Activated CD8-positive, alpha-beta memory T cell treated with anti-CD3 and anti-CD28 coated beads, Interleukin-2, amount 50 U/mL, for 24 hours (primary cell): ENCODE results near the gene SPACA4.
"Not testable (repeated sequence)": the region's sequence is repeated elsewhere in the genome, so short reads cannot be mapped to it uniquely, and the experiment has no call there.

Experiments used
- DNase-seq: peaks from one replicate; pipeline ENCODE4 v3.0.0-alpha.2; 2020; ENCODE audit errors: extremely low read depth

SPACA4 gene

GRCh38 chr19:48618278-48618915 is 11.9 kb downstream of the SPACA4 start:
- no peak for DNase-seq

- DNase-seq: peak; percentile 87
Measured at GRCh38 chr19:48618916-48619691, 12.6 kb downstream of the SPACA4 start, which contains the start of the genes RPL18 and SPHK2. TSS of gene RPL18 (minus strand) at chr19:48619178. CDS start at chr19:48619143, 35 bp downstream. TSS of gene SPHK2 (plus strand) at chr19:48619506. CDS start at chr19:48620515, 1,009 bp downstream.

- DNase-seq: no peak
Measured at GRCh38 chr19:48619692-48620585, 13.4 kb downstream of the SPACA4 start.

- no peak for DNase-seq
Measured at GRCh38 chr19:48623556-48624066, 17.1 kb downstream of the SPACA4 start.

DNA sequence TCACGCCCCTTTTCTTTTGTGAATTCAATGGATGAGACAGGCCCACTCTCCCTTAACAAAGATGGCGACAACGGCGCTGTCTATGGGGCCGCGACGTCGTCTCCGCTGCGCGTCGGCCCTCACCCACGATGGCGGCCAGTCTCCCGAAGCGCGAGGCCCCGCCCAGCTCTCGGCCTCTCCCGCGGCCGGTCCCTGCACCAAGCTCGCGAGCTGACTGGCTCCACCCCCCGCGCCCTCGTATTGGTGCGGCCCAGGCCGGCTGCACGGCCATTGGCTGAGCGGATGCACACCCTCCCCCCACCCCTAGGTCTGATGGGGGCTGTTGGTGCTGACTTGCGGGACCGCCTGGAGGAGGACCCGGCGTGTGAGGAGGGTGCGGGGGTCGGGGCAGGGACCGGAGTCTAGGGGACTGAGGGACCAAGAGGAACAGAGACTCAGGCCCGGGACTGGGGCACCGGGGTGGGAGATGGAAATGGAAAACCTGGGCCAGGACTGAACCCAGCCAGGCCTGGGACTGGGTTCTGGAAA is 17.6 kb downstream of the SPACA4 start:
- peak; percentile 89 for DNase-seq

DNA sequence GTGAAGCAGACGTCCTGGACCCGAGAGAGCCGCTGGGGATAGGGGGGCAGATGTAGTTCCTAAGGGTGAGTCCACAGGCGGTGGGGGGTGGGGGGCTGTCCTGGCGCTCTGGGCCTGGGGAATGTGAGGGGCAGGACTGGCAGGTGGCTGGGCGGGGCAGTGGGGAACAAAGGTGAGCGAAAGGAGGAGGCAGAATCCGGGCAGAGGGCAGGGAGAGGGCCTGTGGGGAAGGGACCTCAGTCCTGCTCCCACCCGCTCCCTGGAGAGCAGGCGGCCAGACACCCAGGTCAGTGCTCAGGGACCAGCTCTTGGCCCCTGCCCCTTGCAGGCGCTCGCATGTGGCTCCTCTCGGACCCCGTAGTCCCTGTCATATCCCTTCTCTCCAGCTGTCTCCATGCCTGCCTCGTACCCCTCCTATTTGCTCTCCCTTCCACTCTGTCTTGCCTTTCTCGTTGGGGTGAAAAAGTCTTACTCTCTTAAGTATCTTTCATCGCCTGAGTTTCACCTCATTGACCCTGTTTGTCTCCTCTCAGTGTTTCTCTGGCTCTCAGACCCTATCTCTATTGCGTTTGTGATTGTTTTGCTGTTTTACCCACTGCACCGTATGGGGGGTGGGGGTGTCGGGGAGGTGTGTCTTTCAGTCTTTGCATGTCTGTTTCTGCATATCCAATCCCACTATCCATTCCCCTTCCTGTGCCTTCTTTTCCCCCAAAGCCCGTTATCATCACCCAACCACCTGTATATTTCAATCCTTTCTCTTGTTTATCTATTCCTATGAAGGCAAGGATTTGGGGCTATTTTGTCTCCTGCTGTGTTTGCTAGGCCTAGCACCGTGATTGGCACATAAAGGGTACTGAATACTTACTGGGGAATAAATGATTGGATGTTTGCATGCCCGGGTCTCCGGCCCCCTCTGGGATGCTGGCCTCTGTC is 18.5 kb downstream of the SPACA4 start:
- DNase-seq: no peak

DNA sequence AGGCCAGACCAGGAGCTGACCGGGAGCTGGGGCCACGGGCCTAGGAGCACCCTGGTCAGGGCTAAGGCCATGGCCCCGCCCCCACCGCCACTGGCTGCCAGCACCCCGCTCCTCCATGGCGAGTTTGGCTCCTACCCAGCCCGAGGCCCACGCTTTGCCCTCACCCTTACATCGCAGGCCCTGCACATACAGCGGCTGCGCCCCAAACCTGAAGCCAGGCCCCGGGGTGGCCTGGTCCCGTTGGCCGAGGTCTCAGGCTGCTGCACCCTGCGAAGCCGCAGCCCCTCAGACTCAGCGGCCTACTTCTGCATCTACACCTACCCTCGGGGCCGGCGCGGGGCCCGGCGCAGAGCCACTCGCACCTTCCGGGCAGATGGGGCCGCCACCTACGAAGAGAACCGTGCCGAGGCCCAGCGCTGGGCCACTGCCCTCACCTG is 19.4 kb downstream of the SPACA4 start:
- DNase-seq: no peak

- no peak for DNase-seq
Measured at GRCh38 chr19:48627201-48627864, 20.8 kb downstream of the SPACA4 start.

- DNase-seq: no peak
Measured at GRCh38 chr19:48627865-48628314, 21.3 kb downstream of the SPACA4 start.

DNA sequence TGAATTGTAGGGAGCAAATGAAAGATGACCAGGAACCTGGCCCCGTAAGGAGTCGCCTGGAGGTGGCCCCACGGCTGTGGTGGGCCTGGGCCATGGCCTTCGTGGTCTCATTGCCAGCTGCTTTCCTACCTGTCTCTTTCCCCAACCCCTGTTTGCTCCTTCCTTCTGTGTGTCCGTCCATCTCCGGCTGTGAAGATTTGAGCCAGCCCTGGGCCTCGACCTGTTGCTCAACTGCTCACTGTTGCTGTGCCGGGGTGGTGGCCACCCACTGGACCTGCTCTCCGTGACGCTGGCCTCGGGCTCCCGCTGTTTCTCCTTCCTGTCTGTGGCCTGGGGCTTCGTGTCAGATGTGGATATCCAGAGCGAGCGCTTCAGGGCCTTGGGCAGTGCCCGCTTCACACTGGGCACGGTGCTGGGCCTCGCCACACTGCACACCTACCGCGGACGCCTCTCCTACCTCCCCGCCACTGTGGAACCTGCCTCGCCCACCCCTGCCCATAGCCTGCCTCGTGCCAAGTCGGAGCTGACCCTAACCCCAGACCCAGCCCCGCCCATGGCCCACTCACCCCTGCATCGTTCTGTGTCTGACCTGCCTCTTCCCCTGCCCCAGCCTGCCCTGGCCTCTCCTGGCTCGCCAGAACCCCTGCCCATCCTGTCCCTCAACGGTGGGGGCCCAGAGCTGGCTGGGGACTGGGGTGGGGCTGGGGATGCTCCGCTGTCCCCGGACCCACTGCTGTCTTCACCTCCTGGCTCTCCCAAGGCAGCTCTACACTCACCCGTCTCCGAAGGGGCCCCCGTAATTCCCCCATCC is 22.1 kb downstream of the SPACA4 start:
- no peak for DNase-seq

DNA sequence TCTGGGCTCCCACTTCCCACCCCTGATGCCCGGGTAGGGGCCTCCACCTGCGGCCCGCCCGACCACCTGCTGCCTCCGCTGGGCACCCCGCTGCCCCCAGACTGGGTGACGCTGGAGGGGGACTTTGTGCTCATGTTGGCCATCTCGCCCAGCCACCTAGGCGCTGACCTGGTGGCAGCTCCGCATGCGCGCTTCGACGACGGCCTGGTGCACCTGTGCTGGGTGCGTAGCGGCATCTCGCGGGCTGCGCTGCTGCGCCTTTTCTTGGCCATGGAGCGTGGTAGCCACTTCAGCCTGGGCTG is 22.7 kb downstream of the SPACA4 start:
- no peak for DNase-seq

DNA sequence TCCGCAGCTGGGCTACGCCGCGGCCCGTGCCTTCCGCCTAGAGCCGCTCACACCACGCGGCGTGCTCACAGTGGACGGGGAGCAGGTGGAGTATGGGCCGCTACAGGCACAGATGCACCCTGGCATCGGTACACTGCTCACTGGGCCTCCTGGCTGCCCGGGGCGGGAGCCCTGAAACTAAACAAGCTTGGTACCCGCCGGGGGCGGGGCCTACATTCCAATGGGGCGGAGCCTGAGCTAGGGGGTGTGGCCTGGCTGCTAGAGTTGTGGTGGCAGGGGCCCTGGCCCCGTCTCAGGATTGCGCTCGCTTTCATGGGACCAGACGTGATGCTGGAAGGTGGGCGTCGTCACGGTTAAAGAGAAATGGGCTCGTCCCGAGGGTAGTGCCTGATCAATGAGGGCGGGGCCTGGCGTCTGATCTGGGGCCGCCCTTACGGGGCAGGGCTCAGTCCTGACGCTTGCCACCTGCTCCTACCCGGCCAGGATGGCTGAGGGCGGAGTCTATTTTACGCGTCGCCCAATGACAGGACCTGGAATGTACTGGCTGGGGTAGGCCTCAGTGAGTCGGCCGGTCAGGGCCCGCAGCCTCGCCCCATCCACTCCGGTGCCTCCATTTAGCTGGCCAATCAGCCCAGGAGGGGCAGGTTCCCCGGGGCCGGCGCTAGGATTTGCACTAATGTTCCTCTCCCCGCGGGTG is 23.2 kb downstream of the SPACA4 start:
- no peak for DNase-seq

- DNase-seq: no peak
Measured at GRCh38 chr19:48630296-48631063, 23.9 kb downstream of the SPACA4 start.

- no peak for DNase-seq
Measured at GRCh38 chr19:48631225-48631624, 24.7 kb downstream of the SPACA4 start.

- DNase-seq: not testable (repeated sequence)
Measured at GRCh38 chr19:48632286-48632685, 25.7 kb downstream of the SPACA4 start.

- no peak for DNase-seq
Measured at GRCh38 chr19:48632692-48633147, 26.2 kb downstream of the SPACA4 start.

GRCh38 chr19:48633148-48634035 is 26.9 kb downstream of the SPACA4 start:
- no peak for DNase-seq
